GM12878 (cell line): ENCODE measurements around the gene TARM1.

ENCODE experiments used
- CBX5 ChIP-seq: sonication (generic); IDR thresholded peaks from 2 replicates; pipeline ENCODE4 v1.6.1; 2016; ENCODE audit warnings: low read depth, moderate library complexity, mild to moderate bottlenecking, inconsistent platforms
- CEBPB ChIP-seq, 2 experiments: fragments of 150-350 bp in 1 of 2; IDR thresholded peaks; 2 replicates each; pipeline ENCODE4 v1.6.1; 2012 to 2014; ENCODE audit warnings: low read depth in 2 of 2, low read length in 2 of 2, borderline replicate concordance in 1 of 2, inconsistent platforms in 1 of 2
- CREM ChIP-seq: IDR thresholded peaks from 2 replicates; pipeline ENCODE4 v1.6.1; 2014; ENCODE audit warnings: antibody characterized with exemption, low read depth
- EP300 ChIP-seq, 2 experiments: fragments of 150-350 bp in 1 of 2; IDR thresholded peaks; 2 replicates each; pipeline ENCODE4 v1.6.1; 2011 to 2012; ENCODE audit warnings: low read depth in 2 of 2, low read length in 2 of 2, borderline replicate concordance in 1 of 2, improper control_type of control experiment in 1 of 2, inconsistent platforms in 1 of 2; ENCODE audit not compliant: control insufficient read depth in 1 of 2
- RCOR1 ChIP-seq: conservative IDR thresholded peaks from 2 replicates; pipeline ENCODE4 v1.6.1; 2012; ENCODE audit warnings: low read depth, low read length, improper control_type of control experiment
- TARDBP ChIP-seq: IDR thresholded peaks from 2 replicates; pipeline ENCODE4 v1.6.1; 2016; ENCODE audit warnings: borderline replicate concordance
- TF ChIP-seq, protein P1 (sequence below), 3 experiments: IDR thresholded peaks in 2 of 3; conservative IDR thresholded peaks in 1 of 3; 2 replicates each; pipeline ENCODE4 v1.5.1; 2011; ENCODE audit warnings: low read depth in 3 of 3, low read length in 3 of 3, mild to moderate bottlenecking in 3 of 3, control low read depth in 2 of 3, moderate library complexity in 2 of 3, inconsistent platforms in 1 of 3, mixed read lengths in 1 of 3; ENCODE audit not compliant: control insufficient read depth in 2 of 3, insufficient read depth in 1 of 3; ENCODE audit errors: extremely low read depth in 1 of 3
- TF ChIP-seq, protein P2 (sequence below): fragments of 450-650 bp; IDR thresholded peaks from 2 replicates; pipeline ENCODE4 v1.6.1; 2017; ENCODE audit warnings: antibody characterized with exemption, mild to moderate bottlenecking, moderate library complexity

DNA sequence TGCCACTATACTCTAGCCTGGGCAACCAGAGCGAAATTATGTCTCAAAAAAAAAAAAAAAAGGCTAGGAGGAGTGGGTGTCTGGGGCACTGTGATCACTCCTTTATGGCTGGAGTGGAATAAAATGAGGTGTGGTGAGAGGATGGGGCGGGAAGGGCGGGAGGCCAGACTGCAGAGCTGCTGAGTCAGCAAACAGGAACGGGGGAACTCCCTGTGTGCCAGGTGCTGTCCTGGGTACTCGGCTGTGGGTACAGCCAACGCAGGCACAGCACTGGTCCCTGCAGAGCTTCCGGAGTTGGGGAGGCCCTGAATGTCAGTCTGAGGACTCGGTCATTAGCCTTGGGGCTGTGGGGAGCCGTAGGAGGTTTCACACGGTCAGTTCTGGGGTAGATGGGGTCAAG lies 40.1 kb upstream of the TARM1 start:
- TF ChIP-seq EP300 (IDR thresholded peaks at IDR 0.05; ENCODE audit: borderline replicate concordance in 1 of 2, control insufficient read depth in 1 of 2, low read depth in 2 of 2, low read length in 2 of 2) (no peak), CEBPB (IDR thresholded peaks at IDR 0.05; ENCODE audit: borderline replicate concordance in 1 of 2, low read depth in 2 of 2, low read length in 2 of 2) (no peak), CREM (no peak), RCOR1 (no peak), TARDBP (no peak), CBX5 (no peak)
- TF ChIP-seq, protein P1, sequence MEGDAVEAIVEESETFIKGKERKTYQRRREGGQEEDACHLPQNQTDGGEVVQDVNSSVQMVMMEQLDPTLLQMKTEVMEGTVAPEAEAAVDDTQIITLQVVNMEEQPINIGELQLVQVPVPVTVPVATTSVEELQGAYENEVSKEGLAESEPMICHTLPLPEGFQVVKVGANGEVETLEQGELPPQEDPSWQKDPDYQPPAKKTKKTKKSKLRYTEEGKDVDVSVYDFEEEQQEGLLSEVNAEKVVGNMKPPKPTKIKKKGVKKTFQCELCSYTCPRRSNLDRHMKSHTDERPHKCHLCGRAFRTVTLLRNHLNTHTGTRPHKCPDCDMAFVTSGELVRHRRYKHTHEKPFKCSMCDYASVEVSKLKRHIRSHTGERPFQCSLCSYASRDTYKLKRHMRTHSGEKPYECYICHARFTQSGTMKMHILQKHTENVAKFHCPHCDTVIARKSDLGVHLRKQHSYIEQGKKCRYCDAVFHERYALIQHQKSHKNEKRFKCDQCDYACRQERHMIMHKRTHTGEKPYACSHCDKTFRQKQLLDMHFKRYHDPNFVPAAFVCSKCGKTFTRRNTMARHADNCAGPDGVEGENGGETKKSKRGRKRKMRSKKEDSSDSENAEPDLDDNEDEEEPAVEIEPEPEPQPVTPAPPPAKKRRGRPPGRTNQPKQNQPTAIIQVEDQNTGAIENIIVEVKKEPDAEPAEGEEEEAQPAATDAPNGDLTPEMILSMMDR (IDR thresholded peaks at IDR 0.05 in 2 of 3, conservative IDR thresholded peaks at IDR 0.05 in 1 of 3; ENCODE audit: control insufficient read depth in 2 of 3, extremely low read depth in 1 of 3, insufficient read depth in 1 of 3, low read depth in 3 of 3, low read length in 3 of 3): no peak
- TF ChIP-seq, protein P2, sequence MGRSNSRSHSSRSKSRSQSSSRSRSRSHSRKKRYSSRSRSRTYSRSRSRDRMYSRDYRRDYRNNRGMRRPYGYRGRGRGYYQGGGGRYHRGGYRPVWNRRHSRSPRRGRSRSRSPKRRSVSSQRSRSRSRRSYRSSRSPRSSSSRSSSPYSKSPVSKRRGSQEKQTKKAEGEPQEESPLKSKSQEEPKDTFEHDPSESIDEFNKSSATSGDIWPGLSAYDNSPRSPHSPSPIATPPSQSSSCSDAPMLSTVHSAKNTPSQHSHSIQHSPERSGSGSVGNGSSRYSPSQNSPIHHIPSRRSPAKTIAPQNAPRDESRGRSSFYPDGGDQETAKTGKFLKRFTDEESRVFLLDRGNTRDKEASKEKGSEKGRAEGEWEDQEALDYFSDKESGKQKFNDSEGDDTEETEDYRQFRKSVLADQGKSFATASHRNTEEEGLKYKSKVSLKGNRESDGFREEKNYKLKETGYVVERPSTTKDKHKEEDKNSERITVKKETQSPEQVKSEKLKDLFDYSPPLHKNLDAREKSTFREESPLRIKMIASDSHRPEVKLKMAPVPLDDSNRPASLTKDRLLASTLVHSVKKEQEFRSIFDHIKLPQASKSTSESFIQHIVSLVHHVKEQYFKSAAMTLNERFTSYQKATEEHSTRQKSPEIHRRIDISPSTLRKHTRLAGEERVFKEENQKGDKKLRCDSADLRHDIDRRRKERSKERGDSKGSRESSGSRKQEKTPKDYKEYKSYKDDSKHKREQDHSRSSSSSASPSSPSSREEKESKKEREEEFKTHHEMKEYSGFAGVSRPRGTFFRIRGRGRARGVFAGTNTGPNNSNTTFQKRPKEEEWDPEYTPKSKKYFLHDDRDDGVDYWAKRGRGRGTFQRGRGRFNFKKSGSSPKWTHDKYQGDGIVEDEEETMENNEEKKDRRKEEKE: no peak
